GM12891 (cell line): ENCODE data around the gene OR13A1.

ENCODE experiments used
- POLR2A ChIP-seq: IDR thresholded peaks from 2 replicates; pipeline ENCODE4 v1.6.1; 2011; ENCODE audit warnings: low read depth, low read length, control low read depth
- POLR2AphosphoS5 ChIP-seq: IDR thresholded peaks from 2 replicates; pipeline ENCODE4 v1.6.1; 2011; ENCODE audit warnings: low read depth, low read length, control low read depth
- POU2F2 ChIP-seq: IDR thresholded peaks from 2 replicates; pipeline ENCODE4 v1.6.1; 2011; ENCODE audit warnings: low read depth, mild to moderate bottlenecking, control low read depth, low read length, moderate library complexity
- SPI1 ChIP-seq: IDR thresholded peaks from 2 replicates; pipeline ENCODE4 v1.6.1; 2011; ENCODE audit warnings: low read depth, low read length, control low read depth
- TAF1 ChIP-seq: IDR thresholded peaks from 2 replicates; pipeline ENCODE4 v1.6.1; 2011; ENCODE audit warnings: low read depth, low read length, control low read depth

DNA sequence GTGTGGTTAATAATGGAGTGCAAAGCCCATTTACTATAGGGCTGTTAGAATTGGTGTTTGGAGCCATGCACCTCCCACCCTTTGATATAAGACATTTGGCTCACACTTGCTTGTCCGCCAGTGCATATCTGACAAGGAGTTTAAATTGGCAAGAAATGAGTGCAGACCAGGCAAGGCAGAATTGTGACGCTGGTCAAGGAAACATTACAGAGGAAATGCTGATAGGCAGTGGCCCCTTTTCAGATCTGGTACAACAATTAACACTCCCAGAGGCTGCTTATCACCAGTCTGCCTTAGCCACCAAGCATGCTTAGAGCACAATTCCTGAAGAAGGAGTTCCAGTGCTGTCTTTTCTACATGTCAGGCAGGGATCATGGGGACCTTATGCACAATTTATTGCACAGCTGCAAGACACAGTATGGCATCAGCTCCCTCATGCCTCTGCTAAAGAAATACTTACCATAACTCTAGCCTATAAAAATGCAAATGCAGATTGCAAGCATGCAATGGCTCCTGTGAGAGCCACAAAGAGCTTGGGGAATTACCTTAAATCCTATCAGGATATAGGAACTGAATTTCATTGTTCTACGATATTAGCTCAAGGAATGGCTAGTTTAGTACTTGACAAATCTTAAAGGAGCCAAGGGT is 35.2 kb downstream of the OR13A1 start:
- TF ChIP-seq POLR2A, result no peak
- no peak for TF ChIP-seq POLR2AphosphoS5
- TF ChIP-seq TAF1, result no peak
- no peak for TF ChIP-seq POU2F2
- TF ChIP-seq SPI1, result no peak
